Activated CD4-positive, alpha-beta T cell treated with anti-CD3 and anti-CD28 coated beads, Interleukin-2, amount 50 U/mL, for 24 hours (primary cell): Measurements from ENCODE around the gene AHNAK.
"Not testable (repeated sequence)": the region's sequence is repeated elsewhere in the genome, so short reads cannot be mapped to it uniquely, and the experiment has no call there.

Source experiments
- DNase-seq, 2 donors: peaks; one replicate each; pipeline ENCODE4 v3.0.0-alpha.2; 2020; ENCODE audit warnings: low read depth in 1 of 2, low spot score in 1 of 2

The AHNAK gene

GRCh38 chr11:62534779-62535545 is 11.6 kb downstream of the AHNAK start:
- DNase-seq = no peak

GRCh38 chr11:62532096-62532495 is 14.5 kb downstream of the AHNAK start:
- no peak for DNase-seq

- no peak for DNase-seq
Observed at GRCh38 chr11:62516736-62517371, 29.8 kb downstream of the AHNAK start.

GRCh38 chr11:62514151-62514550 is 32.5 kb downstream of the AHNAK start:
- DNase-seq = no peak

GRCh38 chr11:62513626-62514025 is 33.0 kb downstream of the AHNAK start:
- DNase-seq = no peak

GRCh38 chr11:62512961-62513360 is 33.6 kb downstream of the AHNAK start:
- no peak for DNase-seq

GRCh38 chr11:62508336-62509058 is 38.1 kb downstream of the AHNAK start:
- DNase-seq = no peak

GRCh38 chr11:62507125-62507422 is 39.5 kb downstream of the AHNAK start:
- DNase-seq = no peak

GRCh38 chr11:62506413-62507124 is 40.0 kb downstream of the AHNAK start:
- no peak for DNase-seq

- DNase-seq = no peak
Observed at GRCh38 chr11:62505440-62506091, 41.0 kb downstream of the AHNAK start.

- DNase-seq = no peak
Observed at GRCh38 chr11:62505059-62505439, 41.6 kb downstream of the AHNAK start.

GRCh38 chr11:62504158-62504973 is 42.2 kb downstream of the AHNAK start:
- DNase-seq = no peak

GRCh38 chr11:62502030-62502730 is 44.4 kb downstream of the AHNAK start:
- no peak for DNase-seq

GRCh38 chr11:62501432-62501891 is 45.1 kb downstream of the AHNAK start:
- DNase-seq = no peak

GRCh38 chr11:62500650-62501030 is 46.0 kb downstream of the AHNAK start:
- no peak for DNase-seq

GRCh38 chr11:62499944-62500649 is 46.5 kb downstream of the AHNAK start:
- no peak for DNase-seq

GRCh38 chr11:62499311-62499943 is 47.2 kb downstream of the AHNAK start:
- DNase-seq = not testable (repeated sequence)

- no peak for DNase-seq
Observed at GRCh38 chr11:62498492-62499286, 47.9 kb downstream of the AHNAK start.
